Measurements from ENCODE around the gene TAS2R13. TPM values are rescaled to one million over a fixed set of nuclear protein-coding genes. Genes with fewer than 3 reads are reported as not detected.

The TAS2R13 gene
- total RNA-seq, 2 donors from 2014 or later: 3.1 to 7.3 TPM

DNA sequence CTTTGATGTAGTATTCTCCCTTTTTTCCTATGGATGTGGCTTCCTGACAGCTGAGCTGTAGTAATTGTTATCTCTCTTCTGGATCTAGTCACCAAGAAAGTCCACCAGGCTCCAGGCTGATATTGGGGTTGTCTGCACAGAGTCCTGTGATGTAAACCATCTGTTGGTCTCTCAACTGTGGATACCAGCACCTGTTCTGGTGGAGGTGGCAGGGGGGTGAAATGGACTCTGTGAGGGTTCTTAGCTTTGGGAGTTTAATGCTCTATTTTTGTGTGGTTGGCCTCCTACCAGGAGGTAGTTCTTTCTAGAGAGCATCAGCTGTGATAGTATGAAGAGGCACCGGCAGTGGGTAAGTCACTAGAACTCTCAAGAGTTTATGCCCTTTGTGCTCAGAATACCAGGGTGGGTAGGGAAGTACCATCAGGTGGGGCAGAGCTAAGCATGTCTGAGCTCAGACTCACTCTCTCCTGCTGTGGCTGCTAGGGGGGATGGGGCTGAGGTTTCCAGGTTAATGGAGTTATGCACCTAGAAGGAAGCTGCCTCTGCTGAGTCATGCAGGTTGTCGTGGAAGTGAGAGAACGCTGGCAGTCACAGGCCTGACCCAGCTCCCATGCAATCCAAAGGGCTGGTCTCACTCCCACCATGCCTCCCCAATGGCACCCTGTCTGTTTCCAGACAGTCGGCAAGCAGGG is 32.7 kb upstream of the TAS2R13 start:
- ATAC-seq (ENCODE audit: insufficient number of reproducible peaks, low FRiP score, low read depth) (no peak), DNase-seq (ENCODE audit: low spot score) (no peak)
- Histone ChIP-seq H3K36me3 (no peaks in the 10 kb centered on the region), H3K27ac (no peak overlapping the region), H3K9me3 (no peaks in the 10 kb centered on the region), H3K4me3 (no peak overlapping the region), H3K27me3 (replicated peaks; ENCODE audit: insufficient read depth) (no peaks in the 10 kb centered on the region), H3K4me1 (ENCODE audit: control insufficient read depth in 1 of 2, low read depth in 2 of 2) (no peaks in the 10 kb centered on the region)
- TF ChIP-seq CTCF (IDR thresholded peaks at IDR 0.05): no peak

DNA sequence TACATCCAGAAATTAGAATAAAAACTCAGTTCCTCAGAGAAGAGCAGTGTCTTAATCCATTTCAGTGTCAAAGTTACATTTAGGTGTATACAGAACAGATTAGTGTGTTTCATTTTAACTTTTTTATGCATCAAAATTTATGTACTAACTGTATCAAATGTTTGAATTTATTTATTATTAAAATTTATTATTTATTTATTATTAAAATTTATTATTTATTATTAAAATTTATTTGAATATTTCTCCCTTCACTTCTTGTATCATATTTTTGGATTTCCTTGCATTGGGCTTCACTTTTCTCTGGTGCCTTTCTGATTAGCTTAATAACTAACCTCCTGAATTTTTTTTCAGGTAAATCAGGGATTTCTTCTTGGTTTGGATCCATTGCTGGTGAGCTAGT is 32.0 kb upstream of the TAS2R13 start:
- H3K27ac ChIP-seq: no peak overlapping the region
- ATAC-seq (ENCODE audit: insufficient number of reproducible peaks, low FRiP score, low read depth): no peak
- H3K4me1 ChIP-seq (ENCODE audit: control insufficient read depth in 1 of 2, low read depth in 2 of 2): no peaks in the 10 kb centered on the region
- no peak for TF ChIP-seq CTCF (IDR thresholded peaks at IDR 0.05)
- no peaks in the 10 kb centered on the region for H3K36me3 ChIP-seq
- no peaks in the 10 kb centered on the region for H3K27me3 ChIP-seq (replicated peaks; ENCODE audit: insufficient read depth)
- DNase-seq (ENCODE audit: low spot score): no peak
- H3K4me3 ChIP-seq: no peak overlapping the region
- no peaks in the 10 kb centered on the region for H3K9me3 ChIP-seq

- DNase-seq (ENCODE audit: low spot score): no peak
- H3K4me1 ChIP-seq (ENCODE audit: control insufficient read depth in 1 of 2, low read depth in 2 of 2): no peaks in the 10 kb centered on the region
- no peaks in the 10 kb centered on the region for H3K27me3 ChIP-seq (replicated peaks; ENCODE audit: insufficient read depth)
- no peaks in the 10 kb centered on the region for H3K36me3 ChIP-seq
- no peak overlapping the region for H3K4me3 ChIP-seq
- H3K27ac ChIP-seq: no peak overlapping the region
- TF ChIP-seq CTCF (IDR thresholded peaks at IDR 0.05): no peak
- H3K9me3 ChIP-seq: no peaks in the 10 kb centered on the region
- ATAC-seq (ENCODE audit: insufficient number of reproducible peaks, low FRiP score, low read depth): no peak
These were observed 31.0 kb upstream of the TAS2R13 start for GRCh38 chr12:10940389-10940788.

DNA sequence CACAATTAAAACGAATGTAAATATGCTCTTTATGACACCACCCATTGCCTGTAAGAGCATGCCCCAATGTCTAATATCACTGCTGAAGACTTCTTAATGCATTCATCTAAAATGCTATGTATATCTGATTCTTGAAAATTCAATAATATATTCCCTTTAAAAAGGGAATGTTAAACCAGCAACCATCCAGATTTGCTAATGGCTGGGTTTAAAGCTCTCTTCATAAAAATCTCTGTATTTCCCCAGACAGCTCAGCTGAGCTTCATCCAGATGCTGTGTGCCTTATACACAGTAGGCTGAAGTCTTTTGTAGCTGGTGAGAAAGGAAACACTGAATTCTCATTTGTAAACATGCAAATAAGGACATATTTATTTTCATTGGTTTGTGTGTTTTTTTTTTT is 29.8 kb upstream of the TAS2R13 start, which contains the start of gene TAS2R14:
TAS2R14 (minus strand) TSS at position 101 of the 400 bp plus-strand sequence; CDS start at position 45, 56 bp downstream.
- no peaks in the 10 kb centered on the region for H3K4me1 ChIP-seq (ENCODE audit: control insufficient read depth in 1 of 2, low read depth in 2 of 2)
- ATAC-seq (ENCODE audit: insufficient number of reproducible peaks, low FRiP score, low read depth) (no peak), DNase-seq (ENCODE audit: low spot score) (no peak)
- no peak within 1 kb of the TSS for H3K27ac ChIP-seq
- H3K36me3 ChIP-seq: no peaks in the 10 kb centered on the region
- H3K9me3 ChIP-seq: no peaks in the 10 kb centered on the region
- no peak within 1 kb of the TSS for H3K4me3 ChIP-seq
- H3K27me3 ChIP-seq (replicated peaks; ENCODE audit: insufficient read depth): no peaks in the 10 kb centered on the region
- no peak for TF ChIP-seq CTCF (IDR thresholded peaks at IDR 0.05)

DNA sequence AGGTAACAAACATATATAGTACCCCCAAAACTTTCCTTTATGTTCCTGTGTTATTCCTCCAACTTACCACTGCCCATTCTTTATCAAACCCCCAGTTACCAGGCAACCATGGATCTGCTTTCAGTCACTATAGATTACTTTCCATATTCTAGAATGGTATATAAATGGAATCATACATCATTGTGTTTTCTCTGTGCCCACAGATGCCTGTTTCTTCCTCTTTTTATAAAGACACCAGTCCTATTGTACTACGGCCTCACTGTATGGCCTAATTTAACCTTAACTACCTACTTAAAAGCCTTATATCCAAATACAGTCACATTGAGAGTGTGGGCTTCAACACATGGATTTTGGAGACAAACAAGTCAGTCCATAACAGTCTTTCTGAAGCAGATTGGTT is 27.1 kb upstream of the TAS2R13 start:
- ATAC-seq (ENCODE audit: insufficient number of reproducible peaks, low FRiP score, low read depth) (no peak), DNase-seq (ENCODE audit: low spot score) (no peak)
- H3K4me1 ChIP-seq (ENCODE audit: control insufficient read depth in 1 of 2, low read depth in 2 of 2): no peaks in the 10 kb centered on the region
- no peaks in the 10 kb centered on the region for H3K27me3 ChIP-seq (replicated peaks; ENCODE audit: insufficient read depth)
- no peaks in the 10 kb centered on the region for H3K9me3 ChIP-seq
- H3K4me3 ChIP-seq: no peak overlapping the region
- no peaks in the 10 kb centered on the region for H3K36me3 ChIP-seq
- H3K27ac ChIP-seq: no peak overlapping the region
- no peak for TF ChIP-seq CTCF (IDR thresholded peaks at IDR 0.05)
